ENCODE data around the gene RAG1.

The RAG1 gene

DNA sequence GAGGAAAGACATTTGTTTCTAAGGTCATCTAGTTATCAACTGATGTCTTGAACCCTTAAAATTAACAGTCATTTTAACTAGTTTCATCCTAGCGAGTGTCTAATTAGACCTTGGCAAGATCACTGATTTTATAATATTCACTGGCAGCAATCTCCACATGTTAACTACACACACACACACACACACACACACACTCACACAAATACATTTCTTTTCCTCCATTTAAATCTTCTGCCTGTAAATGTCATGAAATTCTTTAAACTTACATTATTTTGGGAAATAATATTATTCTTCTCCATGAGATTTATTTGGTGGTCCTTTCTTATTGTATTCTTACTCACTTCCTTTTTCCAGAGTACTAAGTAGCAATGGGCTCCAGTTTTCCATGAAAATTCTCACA is 23.6 kb downstream of the RAG1 start:
- no peak for DNase-seq

DNA sequence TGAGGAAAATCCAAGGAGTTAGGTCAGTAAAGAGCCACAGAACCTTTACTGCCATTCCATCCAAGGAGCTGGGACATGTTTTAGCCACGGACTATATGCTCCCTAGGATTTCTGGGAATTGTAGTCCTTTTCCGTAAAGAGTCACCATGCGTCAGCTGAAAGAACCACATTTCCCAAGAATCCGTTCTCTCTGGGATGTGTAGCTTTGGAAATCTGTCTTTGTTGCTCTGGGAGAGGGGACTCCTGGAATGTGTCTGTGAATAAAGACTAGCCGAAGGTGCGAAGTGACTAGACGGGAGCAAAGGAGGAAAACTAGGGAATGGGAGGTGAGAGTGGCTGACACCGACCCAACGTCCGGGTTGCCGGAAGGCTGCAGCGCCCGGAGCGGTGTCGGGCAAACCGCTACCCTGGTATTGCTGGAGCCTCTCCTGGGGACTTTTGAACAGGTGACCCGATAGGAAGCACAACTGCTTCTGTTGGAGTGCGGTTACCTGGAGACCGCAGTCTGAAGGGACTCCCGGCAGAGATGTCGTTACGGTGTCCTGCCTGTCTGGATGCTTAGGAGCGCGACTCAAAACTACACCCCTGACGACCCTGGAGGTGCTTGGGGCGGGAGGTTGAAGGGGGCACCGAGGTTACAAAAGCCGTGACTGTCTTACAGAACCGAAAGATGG is 26.6 kb downstream of the RAG1 start, which contains the start of gene IFTAP:
IFTAP (plus strand) TSS at position 187 of the 674 bp plus-strand sequence. CDS start 15,602 bp downstream, outside the sequence.
- DNase-seq, result peak; percentile 14

DNA sequence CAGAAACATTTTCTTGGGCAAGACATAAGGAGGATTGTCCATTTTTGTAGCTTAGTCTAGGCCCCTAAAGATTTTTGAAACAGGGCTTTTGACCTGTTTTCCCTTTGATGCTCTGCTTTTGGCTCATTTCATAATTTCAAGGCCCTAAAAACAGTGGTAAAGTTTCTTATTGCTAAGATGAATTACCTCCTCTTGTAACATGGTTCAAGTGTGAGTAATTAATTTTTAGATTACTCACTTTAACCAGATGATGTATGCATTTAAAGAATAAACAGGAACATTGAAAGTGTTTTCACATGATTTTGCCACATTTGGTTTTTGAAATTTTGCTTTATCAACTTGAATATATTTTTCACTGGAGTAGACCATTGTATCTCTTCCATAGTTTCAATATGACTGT is 29.1 kb downstream of the RAG1 start:
- no peak for DNase-seq

DNA sequence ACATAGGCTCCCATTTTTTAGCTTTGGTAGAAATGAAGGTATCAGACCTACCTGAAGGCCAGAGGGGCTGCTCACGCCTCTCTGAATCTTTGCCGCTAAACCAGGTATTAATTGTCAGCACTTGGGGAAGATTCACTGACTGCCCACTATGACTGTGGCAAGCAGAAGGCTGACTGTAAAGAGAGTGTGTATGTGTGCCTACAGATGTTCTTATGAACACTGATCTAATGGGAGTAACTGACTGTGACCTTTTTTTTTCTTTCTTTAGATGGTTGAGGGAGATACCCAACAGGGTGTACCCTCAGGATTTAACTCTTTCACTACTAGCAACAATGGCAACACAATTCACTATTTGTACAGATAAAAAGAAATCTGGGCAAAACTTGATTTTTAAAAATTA is 30.2 kb downstream of the RAG1 start, which contains the start of gene RAG2:
RAG2 (minus strand) TSS at position 186 of the 400 bp plus-strand sequence. CDS start 4,068 bp downstream, outside the sequence.
- DNase-seq, result no peak

DNA sequence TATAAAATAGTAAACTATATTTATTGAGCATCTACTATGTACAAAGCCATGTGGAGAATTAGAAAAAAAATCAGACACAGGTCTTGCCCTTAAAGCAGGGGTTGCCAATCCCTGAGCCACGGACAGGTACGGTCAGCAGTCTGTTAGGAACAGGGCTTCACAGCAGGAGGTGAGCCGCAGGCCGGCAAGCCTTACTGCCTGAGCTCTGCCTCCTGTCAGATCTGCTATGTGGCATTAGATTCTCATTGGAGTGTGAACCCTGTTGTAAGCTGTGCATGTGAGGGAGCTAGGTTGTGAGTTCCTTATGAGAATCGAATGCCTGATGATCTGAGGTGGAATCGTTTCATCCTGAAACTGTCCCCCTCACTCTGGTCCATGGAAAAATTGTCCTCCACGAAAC is 32.4 kb downstream of the RAG1 start:
- no peak for DNase-seq

DNA sequence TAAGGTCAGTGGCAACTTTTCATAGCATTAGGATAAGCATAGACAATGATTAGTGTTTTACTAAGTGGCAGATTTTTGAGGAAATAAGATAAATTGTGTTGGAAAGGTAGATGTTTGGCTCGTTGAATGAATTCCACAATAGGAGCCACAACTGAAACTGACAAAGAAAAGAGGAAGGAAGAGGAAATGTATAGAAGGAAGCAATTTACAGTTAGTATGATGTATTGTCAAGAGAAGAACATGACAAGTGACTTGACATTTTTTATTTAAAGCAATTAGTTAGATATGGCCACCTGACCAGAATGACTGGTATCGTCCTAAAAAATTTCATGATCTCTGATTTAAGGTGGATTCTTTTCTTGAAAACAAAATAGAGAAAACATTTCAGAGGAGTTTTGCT is 33.3 kb downstream of the RAG1 start:
- no peak for DNase-seq

DNA sequence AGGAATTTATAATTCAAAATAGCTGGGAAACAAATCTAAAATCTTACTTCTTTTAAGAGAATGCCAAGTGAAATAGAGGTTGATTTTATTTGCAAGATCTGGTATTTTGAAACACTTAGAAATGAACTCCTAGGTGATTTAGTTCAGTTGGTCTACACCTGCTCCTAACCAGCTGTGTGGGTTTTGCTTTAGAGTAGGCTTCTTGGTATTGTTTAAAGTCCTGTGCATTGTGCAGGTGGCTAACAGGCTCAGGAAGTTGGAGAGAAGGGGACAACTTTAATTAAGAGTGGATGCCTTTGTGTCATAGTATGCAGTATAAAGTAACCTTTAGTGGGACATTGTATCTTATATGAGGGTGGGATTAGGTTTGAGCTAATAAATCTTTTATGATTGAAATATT is 34.3 kb downstream of the RAG1 start:
- DNase-seq, result no peak

DNA sequence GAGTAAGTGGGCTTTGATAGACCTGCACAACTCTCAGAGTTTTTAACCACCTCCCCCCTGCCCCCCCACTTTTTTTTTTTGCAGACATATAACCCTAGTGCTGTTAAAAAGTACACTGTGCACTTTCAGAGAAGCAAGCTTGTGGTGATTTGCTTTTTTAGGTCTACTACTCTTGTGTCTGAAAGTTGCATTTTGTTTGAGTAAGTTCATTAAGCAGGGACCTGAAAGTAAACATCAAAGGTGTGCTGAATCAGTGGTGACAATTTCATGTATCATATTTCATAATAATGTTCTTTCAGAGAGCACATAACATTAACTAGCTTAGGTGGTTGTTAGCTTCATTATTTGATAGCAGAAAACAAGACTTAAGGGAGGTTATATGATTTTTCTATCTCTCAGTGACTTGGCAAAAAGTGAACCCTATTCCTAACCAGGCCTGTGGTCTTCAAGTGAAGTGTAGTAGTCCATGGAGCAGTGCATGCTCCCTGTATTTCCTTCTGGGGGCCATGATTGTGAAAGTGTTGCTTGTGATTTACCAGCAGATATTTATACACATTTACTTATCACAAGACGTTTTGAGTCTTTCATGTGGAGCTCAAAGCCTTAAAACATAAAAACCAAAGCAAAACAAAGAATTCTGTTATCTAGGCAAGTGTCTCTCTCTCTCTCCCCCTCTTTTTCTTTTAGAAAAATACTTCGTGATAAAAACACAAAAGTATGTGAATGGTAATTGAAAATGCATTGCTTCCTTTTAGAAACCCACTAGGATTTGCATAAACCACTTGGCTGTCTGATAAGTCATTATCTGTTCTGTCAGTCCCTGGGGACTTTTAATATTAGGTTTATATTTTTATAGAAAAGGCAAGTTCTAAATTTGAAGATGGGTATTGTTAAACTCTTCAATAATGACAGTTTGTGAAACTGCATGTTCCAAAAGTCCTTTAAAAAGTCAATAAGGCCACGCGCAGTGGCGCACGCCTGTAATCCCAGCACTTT is 37.7 kb downstream of the RAG1 start:
- no peak for DNase-seq

DNA sequence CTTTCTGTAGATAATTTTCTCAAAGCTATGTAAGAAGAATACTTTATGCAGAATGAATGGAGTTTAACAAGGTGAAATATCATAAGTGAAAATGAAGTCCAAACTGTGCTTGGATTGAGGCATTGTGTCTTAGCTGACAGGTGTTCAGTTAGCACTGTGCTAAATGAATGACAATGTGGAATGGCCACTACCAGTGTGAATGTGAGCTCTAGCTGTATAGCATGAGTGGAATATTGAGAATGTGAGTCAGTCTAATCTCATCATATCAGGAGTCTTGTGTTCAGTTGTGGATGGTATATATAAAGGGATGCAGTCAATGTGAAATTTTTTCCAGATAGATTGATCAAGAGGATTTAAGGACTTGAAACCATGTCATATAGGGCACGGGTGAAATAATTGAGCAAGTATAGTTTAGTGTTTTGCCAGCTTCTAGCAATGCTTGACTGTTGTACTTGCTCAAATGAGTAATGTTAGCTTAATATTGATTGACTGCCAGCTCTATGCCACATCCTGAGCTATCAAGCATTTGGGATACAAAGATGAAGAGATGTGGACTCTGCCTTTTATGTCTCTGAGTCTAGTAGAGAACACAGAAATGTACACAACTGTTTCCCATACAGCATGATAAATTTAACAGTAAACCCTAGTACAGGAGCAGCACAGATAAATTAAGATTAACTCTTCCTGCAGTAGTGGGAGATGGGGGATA is 40.8 kb downstream of the RAG1 start:
- no peak for DNase-seq

DNA sequence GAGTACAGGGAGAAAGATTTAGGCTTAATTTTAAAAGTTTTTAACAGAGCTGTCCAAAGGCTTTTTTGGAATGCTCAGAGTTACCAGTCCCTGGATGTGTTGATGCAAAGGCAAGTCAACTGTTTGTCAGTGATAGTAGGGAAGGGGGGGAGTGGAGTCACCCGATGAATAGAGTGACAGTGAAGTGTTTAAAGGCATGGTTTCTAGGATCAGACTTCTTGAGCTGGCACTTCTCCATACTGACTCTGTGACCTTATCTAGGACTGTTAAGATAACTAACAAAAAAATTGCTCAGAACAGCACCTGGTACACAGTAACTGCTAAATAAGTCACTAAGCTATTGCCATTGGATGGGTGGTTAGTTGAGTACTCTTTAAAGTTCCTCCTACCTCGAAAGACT is 41.6 kb downstream of the RAG1 start:
- no peak for DNase-seq

DNA sequence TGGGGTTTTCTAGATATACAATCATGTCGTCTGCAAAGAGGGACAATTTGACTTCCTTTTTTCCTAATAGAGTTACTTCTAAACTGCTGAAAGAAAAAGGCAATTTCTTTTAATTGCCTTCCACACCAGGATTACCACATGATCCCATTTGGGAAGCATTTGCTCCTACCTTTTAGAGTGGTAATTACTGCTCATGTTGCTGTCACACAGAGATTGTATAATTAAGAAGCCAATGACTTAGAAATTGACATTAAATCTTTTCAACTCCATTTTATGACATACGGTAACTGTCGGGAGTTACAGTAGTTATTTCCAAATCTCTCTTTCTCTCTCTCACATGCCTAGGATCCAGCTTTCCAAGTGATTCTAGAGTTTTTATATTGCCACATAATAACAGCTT is 48.0 kb downstream of the RAG1 start:
- no peak for DNase-seq

DNA sequence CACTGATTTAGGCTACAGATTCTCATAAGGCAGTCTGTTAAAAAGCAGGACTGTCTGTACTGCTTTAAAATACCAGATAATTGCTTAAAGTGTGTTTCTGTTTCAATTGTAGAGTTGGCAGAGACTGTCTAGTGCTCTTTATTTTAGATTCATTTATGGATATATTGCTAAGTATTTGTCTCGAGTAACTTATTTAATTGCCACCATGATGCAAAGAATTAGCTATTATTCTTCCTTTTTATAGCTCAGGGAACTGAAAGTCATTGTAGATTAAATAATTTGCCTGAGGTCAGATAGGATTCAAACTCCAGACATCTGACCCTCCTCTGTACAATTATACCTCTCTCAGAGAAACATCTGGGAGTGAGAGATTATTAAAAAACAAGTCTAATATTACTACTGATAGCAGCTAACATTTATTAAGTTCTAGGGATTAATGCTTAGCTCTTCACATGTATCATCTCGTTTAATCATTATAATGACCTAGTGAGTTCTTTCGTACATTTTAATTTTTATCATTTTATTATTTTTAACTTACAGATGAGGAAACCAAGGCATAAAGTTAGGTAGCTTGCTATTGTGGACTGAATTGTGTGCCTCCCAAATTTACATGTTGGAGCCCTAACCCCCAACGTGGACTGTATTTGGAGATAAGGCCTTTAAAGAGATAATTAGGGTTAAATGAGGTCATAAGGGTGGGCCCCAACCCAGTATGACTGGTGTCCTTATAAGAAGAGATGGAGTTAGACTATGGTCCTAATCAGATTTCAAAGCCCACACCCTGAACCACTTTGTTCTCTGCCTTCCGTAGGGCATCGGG is 49.9 kb downstream of the RAG1 start:
- DNase-seq, result no peak

DNA sequence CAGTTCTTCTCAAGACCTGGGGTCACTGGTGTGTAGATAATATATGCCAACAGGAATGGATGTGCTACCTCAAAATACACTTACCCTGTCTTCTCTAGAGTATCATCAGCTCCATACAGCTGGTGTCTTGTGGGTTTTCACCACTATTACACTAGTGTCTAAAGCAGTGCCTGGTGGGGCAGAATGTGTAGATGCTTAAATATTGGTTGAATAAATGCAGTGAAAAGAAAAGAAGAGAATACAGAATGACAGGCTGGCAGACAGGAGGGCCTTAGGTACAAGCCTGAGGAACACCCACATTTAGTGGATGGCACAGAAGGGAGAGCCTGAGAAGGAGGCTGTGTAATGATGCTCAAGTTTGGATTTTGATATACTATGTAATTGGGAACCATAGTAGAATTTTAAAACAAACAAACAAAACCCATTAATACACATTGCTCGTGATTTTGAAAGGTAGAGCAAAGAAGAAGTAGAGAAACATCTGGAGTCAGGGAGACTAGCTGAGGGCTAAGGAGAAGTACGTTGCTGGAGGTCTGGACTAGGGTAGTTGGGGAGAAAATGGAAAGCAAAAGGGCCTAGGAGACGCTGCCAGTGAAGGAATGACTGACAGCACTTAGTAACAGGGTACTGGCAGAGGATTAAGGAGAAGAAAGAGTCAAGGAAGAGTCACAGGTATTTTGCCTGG is 50.7 kb downstream of the RAG1 start:
- no peak for DNase-seq

DNA sequence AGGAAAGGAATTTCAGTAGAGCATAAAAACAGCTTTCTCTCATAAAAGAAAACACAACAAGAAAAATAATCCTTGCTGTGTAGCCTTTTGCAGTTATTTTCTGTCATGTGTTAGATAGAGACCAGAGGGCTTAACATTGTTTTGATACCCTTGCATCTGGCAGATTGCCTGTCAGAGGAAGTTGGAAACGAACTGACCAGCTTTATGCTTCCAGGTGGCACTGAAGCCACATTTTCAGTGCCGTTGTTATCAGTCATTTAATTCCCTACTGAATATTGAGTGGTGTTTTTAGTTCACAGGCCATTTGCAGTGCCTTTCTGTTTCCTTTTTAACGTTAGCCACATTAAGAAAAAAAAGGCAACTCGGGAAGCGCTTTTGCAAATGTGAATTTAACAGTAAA is 51.7 kb downstream of the RAG1 start:
- DNase-seq, result no peak

DNA sequence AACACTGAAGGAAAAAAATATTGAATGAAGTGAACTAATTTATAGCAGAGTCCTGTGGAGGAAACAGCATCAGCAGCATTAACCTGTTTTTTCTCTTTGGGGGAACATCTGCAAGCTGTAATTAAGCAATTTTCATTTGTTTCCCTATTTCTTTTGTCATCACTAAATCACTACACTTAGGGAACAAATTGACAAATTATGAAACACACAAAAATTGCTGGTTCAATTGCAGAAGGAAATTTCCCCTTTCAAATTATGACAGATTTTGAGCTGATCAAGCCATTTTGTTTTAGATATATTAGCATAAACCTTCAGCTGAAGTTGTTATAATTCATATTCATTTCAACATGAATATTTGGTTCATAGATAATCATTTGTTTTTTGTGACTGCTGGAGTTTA is 52.4 kb downstream of the RAG1 start:
- no peak for DNase-seq

DNA sequence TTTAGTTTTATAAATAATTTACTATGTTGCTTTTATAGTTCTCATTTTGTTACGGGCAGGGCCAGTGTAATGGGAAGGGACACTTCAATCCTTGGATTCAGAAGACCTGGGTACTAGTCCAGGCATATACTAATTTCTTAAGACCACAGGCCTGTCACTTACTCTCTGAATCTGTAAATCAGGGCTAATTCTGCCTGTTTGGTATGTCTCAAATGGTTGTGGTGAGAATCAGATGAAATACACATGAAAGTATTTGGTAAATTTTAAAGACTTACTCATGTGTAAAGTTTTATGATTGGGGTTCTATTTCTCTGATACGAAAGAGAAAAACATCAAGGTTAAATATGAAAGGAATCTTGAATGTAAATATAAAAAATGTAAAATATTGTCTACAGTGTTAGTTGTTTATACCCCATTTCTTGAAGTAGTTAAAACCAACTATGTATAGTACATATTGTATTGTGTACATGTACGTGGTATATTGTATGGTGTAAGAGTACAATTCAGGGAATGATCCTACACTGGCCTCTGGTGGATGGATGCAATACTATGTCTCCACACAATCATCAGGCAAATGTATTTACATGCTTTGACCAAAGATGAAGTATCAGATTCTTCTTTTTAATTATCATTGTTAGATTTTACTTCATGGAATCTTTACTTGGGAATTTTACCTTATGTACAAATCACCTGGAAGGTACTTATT is 54.8 kb downstream of the RAG1 start:
- no peak for DNase-seq

DNA sequence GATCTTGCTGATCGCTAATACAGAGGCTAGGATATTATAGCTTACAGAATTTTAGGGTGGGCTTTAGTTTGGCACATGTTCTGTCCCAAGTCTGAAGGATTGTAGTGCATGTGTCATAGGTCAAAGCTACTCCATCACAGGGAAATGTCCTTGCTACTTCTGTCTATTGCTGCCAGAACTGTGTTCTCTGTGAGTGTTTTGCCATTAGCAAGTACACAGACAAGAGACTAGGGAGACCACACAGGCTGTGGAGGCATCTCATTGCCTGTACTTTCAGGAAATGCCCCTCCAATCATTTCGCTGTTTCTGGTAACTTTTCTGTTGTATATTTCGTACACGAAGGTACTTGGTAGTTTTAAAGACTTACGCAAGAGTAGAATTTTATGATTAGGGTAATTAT is 55.7 kb downstream of the RAG1 start:
- DNase-seq, result no peak

DNA sequence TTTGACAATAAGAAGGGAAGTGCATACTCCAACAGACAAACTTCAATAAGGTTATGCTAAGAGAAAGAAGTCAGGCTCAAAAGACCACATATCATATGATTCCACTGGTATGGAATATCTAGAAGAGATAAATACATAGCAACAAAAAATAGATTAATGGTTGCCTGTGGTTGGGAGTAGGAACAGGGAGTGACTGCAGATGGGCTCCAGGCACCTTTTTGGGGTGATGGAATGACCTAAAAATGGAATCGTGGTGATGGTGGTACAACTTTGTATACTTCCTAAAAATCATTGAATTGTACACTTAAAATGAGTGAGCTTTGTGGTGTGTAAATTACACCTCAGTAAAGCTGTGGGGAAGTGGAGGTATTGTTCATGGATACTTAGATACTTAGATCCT is 59.2 kb downstream of the RAG1 start:
- no peak for DNase-seq

DNA sequence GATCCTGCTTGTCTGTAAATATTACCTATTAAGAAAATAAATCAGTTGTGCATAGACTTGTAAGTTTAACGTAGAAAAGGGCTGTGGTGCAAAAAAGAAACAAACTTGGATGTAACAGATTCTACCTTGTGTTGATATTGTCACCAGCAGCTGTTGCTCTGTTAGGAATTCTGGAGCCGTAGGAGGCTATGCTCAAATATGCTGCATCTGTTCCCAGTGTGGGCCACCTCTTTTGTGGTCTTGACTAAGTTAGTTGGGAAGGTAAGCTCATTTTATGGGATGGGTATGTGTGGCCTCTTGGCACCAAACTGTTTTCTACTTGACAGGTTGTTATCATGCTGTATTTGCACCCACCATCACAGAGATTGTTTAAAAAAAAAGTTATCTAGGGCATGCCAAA is 59.7 kb downstream of the RAG1 start:
- no peak for DNase-seq

DNA sequence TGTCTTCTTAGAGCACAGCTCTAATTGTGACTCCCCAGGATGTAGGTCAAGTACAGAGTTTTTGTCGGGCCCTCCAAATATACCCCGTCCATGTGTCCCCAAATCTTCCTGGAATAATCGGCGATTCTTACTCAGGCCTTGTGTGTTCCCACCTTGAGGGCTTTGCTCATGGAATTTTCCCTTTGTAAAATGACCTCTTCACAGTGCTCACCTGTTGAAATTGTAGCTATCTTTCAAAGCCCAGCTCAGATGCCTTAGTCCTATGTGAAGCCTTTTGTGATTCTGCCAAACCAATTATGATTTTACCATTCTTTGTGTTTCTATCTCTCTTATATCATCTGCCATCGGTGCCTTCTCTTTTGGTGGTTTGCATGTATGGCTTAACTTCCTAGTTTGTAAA is 60.3 kb downstream of the RAG1 start:
- DNase-seq, result no peak

DNA sequence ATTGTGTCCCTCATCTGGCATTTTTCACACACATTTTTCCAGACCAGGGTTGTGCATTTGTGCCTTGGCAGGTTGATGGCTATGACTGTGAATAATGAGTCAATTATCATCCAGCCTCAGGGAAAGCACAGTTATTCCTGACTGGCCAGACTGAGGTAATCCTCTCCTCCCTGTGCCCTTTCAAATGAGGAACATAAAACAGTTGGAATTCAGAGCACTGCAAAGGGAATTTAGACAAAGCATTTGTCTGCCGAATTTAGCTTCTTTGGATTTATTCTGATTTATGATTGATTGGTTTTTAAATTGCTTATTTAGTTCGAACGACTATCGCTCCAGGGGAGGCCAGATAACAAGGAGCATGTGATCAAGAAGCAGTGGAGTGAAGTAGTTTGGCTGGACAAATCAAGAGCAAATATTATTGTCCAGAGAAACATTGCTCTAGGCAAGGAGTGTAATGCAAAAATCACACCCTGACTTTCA is 61.0 kb downstream of the RAG1 start:
- no peak for DNase-seq

All from stimulated activated CD4-positive, alpha-beta T cell treated with anti-CD3 and anti-CD28 coated beads, Interleukin-4, amount 100 ng/mL, for 24 hours (primary cell).